HCT116 (cell line): ENCODE data around the gene PIAS4.

Experiments used
- POLR2A ChIP-seq: IDR thresholded peaks from 2 replicates; pipeline ENCODE4 v1.7.0; 2011; ENCODE audit warnings: borderline replicate concordance; ENCODE audit not compliant: insufficient read depth, insufficient read length; ENCODE audit errors: extremely low read depth
- RAD21 ChIP-seq: IDR thresholded peaks from 2 replicates; pipeline ENCODE4 v1.6.1; 2012; ENCODE audit warnings: low read depth, mild to moderate bottlenecking
- SIN3A ChIP-seq: IDR thresholded peaks from 2 replicates; pipeline ENCODE4 v1.6.1; 2012; ENCODE audit warnings: low read depth
- TF ChIP-seq, protein P1 (sequence below), 3 experiments: fragments of 200-600 bp in 1 of 3; sonication (generic) in 1 of 3; IDR thresholded peaks in 2 of 3; conservative IDR thresholded peaks in 1 of 3; 2 replicates each; pipeline ENCODE4 v1.5.1; 2012 to 2017; ENCODE audit warnings: low read depth in 2 of 3, low read length in 2 of 3, antibody characterized with exemption in 1 of 3, borderline replicate concordance in 1 of 3, control low read depth in 1 of 3, mild to moderate bottlenecking in 1 of 3, mixed read lengths in 1 of 3, mixed run types in 1 of 3, moderate library complexity in 1 of 3; ENCODE audit not compliant: insufficient read depth in 1 of 3

DNA sequence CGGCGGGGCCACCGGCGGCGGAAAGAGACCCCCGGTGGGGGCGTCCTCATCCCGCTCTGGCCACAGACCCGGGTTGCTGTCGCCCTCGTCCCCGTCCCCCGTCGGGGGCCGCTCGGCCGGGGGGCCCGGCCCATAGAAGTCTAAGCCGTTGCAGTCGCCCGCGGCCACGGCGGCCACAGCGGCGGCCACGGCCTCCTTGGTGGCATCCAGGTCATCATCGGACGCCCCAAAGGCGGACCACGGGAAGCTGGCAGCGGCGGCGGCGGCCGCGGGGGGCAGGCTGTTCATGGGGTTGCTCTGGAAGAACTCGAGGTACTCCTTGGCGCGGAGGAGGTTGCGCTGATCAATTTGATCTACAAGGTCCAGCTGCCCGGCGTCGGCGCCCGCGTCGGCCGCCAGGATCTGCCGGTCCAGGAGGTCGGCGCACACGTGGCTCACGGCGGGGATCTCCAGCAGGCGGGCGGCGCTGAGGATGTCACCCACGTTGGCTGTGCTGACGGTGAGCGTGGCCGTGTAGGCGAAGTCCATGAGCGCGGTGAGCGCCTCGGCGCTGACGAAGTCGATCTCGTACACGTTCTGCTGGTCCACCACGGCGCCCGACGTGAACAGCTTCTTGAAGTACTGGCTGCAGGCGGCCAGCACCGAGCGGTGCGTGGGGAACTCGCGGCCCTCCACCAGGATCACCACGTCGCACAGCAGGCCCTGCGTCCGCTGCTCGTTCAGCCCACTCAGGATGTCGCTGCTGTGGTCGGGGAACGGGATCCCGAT, 47.1 kb downstream of the PIAS4 start:
- TF ChIP-seq SIN3A = no peak
- TF ChIP-seq, protein P1, sequence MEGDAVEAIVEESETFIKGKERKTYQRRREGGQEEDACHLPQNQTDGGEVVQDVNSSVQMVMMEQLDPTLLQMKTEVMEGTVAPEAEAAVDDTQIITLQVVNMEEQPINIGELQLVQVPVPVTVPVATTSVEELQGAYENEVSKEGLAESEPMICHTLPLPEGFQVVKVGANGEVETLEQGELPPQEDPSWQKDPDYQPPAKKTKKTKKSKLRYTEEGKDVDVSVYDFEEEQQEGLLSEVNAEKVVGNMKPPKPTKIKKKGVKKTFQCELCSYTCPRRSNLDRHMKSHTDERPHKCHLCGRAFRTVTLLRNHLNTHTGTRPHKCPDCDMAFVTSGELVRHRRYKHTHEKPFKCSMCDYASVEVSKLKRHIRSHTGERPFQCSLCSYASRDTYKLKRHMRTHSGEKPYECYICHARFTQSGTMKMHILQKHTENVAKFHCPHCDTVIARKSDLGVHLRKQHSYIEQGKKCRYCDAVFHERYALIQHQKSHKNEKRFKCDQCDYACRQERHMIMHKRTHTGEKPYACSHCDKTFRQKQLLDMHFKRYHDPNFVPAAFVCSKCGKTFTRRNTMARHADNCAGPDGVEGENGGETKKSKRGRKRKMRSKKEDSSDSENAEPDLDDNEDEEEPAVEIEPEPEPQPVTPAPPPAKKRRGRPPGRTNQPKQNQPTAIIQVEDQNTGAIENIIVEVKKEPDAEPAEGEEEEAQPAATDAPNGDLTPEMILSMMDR (IDR thresholded peaks at IDR 0.05 in 2 of 3, conservative IDR thresholded peaks at IDR 0.05 in 1 of 3; ENCODE audit: borderline replicate concordance in 1 of 3, insufficient read depth in 1 of 3, low read depth in 2 of 3, low read length in 2 of 3) = no peak
- no peak for TF ChIP-seq RAD21
- TF ChIP-seq POLR2A = no peak
